ENCODE measurements around the gene NOB1.

Gene NOB1

GRCh38 chr16:69718111-69718764 is 36.5 kb downstream of the NOB1 start:
- no peak for DNase-seq

- no peak for DNase-seq
Measured at GRCh38 chr16:69717066-69717465, 37.7 kb downstream of the NOB1 start.

GRCh38 chr16:69712914-69713581 is 41.7 kb downstream of the NOB1 start:
- no peak for DNase-seq

DNA sequence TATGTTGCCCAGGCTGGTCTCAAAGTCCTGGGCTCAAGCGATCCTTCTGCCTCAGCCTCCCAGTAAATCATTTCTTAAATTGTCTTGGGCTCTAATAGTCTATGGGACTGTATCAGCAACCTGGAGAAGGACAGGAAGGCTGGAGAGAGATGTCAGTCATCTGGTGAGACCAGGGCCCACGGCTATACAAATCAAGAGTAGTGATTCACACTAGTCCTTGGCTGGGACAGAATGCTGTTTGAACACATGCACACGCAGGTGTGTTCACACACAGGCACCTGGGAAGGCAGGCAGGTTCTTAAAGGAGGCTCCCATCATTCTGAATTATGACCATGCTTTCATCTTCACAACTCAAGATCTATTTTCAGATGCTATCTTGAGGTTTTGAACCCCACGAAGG is 42.4 kb downstream of the NOB1 start:
- DNase-seq, result no peak

GRCh38 chr16:69711115-69711740 is 43.5 kb downstream of the NOB1 start:
- DNase-seq, result peak; percentile 47

- peak; percentile 30 for DNase-seq
Measured at GRCh38 chr16:69709456-69710084, 45.2 kb downstream of the NOB1 start.

DNA sequence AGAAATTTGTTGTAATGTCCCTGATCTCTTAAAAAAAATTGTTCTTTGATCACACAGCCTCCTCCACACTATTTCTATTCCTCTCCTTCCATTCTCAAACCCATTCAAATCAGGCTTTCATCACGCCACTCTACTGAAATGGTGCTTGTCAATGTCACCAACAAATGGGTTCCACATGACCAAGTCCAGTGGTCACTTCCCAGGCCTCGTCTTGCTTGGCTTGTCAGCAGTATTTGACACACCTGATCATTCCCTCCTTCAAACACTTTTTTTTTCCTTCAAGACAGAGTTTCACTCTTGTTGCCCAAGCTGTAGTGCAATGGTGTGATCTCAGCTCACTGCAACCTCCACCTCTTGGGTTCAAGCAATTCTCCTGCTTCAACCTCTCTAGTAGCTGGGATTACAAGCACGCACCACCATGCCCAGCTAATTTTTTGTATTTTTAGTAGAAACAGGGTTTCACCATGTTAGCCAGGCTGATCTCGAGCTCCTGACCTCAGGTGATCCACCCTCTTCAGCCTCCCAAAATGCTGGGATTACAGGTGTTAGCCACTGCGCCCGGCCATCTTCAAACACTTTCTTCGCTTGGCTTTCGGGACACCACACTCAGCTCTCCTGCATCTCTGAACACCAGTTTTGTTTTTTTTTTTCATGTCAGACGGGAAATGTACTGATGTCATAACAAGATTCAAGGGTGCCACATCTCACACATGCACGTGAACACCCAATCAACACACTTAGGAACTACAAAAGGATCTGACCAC is 46.6 kb downstream of the NOB1 start:
- DNase-seq, result no peak

GRCh38 chr16:69706975-69707340 is 47.8 kb downstream of the NOB1 start:
- DNase-seq, result no peak

DNA sequence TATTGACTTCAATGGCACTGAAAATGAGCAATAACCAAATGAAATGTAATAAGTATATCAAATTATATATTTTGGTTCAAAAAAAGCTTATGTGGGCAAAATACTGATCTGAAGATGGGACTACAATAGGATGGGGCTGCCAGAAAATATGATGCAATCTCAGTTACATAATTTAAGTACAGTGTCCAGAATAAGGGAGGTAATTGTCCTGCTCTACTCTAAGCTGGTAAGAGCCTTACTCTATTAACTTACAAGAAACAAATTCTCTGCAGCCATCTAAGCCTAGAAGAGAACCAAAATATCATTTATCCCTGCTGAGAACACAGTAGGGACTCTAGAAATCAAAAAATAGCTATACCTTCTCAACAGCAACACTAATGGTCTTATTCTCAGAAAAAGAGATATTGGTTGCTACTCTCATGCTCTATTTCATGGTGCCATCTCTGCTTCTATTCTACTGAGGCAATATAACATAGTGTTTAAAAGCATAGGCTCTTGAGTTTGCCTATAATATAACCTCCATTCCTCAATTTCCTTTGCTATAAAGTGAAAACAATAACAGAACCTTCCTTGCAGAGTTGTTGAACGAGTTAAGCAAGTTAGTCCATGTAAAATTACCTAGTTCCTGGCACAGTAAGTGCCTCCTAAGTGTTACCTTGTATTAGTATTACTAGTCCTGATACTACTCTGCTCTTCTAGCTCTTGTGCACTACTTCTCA is 48.3 kb downstream of the NOB1 start:
- no peak for DNase-seq

DNA sequence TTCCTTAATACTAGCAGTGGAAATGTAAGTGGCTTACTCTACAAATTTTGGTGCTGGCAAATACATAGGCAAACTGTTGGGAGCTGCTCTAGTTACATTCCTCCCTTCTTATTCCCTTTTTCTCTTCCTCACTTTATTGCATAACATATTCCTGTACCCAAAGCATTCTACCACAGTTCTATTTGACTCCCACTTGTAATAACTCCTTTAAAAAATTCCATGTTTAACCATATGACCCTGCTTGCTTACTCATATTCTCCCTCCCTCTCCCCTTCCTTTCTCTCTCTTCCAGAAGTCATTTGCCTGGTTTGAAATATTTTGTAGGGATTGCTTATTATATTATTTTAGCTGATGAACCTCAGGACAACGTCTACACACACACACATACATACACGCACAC is 51.1 kb downstream of the NOB1 start:
- DNase-seq, result no peak

- no peak for DNase-seq
Measured at GRCh38 chr16:69701866-69702265, 52.9 kb downstream of the NOB1 start.

- DNase-seq, result no peak
Measured at GRCh38 chr16:69701452-69701851, 53.3 kb downstream of the NOB1 start.

DNA sequence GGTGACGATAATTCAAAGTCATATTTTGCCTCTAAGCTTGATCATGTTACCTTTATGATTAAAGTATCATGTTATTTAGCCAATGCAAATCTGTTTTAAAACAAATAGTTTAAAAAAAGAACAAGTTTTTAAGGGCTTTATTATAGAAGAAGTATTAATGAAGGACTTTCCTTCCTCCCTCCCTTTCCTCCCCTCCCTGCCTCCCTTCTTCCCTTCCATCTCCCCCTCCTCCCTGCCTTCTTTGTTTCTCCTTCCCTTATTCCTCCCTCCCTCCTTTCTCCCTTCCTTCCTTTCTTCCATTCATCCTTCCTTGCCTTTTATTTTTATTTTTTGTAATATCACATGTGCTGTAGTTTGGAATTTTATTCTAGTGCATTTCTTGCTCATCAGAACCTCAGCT is 54.8 kb downstream of the NOB1 start:
- no peak for DNase-seq

GRCh38 chr16:69698404-69698803 is 56.3 kb downstream of the NOB1 start:
- no peak for DNase-seq

GRCh38 chr16:69693916-69694315 is 60.8 kb downstream of the NOB1 start:
- DNase-seq, result no peak

GRCh38 chr16:69691980-69692911 is 62.5 kb downstream of the NOB1 start:
- DNase-seq, result no peak
